NCI-H2196 treated with DMSO at 0.1 percent for 48 hours (cell line): ENCODE results near the gene JPH3.
"Not testable (repeated sequence)": the region's sequence is repeated elsewhere in the genome, so short reads cannot be mapped to it uniquely, and the experiment has no call there.

Source experiments
- DNase-seq: peaks from one replicate; lab custom pipeline; 2025; ENCODE audit not compliant: unreplicated experiment; lab: John Stamatoyannopoulos, UW

The JPH3 gene

DNA sequence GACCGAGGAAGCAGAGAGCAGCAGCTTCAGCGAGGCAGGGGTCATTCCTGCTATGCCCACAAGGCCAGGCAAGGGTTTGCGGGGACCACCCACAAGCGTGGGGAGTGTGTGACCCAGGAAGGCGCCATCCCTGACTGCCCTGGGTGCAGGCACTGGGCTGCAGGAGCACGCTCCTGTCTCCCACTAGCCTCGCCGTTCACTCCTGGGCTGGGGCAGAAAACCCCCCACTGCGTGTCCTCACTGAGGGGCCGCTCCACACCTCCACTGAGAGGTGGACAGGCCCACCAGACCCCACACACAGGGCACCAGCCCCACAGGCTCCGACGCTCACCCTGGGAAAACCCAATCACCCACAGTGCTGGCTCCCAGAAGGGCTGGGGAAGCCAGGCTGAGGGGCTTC, 107.4 kb downstream of the JPH3 start:
- no peak for DNase-seq

- DNase-seq = no peak
These were observed 108.6 kb downstream of the JPH3 start for GRCh38 chr16:87710887-87711286.

- DNase-seq = no peak
These were observed 110.0 kb downstream of the JPH3 start for GRCh38 chr16:87712184-87712762.

DNA sequence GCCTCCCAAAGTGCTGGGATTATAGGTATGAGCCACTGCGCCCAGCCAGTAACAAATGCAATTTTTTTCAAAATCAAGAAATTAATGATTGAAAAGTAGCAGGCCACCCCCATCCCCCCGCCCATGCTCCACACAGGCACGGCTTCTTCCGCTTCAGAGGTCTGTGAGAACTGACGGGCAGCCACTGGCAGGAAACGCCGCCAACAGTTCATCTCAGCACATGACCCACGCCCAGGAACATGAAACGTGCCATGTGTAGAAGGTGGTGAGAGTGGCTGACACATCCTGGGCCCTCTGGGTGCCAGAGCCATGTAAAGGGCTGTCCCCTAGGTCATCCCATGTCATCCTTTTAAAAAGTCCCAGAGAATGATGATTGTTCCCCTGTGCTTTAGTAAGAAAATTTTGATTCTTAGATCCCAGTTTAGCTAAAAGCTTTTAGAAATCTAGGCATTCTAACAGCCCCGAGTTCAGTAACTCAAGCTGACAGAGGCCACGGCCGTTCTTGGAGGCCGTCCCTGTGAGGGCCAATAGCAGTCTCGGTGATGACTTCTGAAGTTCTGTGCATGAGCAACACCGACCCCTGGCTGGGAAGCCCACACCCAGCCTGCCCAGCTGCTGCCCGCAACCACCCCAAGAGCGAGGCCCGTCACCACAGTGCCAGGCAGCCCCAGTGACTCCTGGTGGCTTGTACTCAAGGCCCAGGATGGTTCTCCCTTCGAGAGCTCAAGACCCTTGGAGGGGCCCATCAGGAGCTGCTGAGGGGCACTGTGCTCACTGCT, 111.3 kb downstream of the JPH3 start:
- no peak for DNase-seq

- no peak for DNase-seq
These were observed 112.9 kb downstream of the JPH3 start for GRCh38 chr16:87715231-87715630.

DNA sequence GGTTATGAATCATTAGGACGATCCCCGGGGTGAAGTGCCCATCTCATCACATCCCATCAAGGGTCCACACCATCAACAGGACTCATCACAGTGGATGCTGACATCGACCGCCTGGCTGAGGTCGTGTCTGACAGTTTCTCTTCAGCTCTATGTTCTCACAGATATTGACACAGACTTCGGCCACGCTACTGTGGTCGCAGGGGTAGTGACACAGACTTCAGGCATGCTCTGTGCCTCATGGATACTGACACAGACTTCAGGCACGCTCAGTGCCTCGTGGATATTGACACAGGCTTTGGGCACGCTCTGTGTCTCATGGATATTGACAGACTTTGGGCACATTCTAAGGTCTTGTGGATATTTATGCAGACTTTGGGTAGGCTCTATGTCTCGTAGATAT, 113.3 kb downstream of the JPH3 start:
- no peak for DNase-seq

GRCh38 chr16:87718831-87719230, 116.5 kb downstream of the JPH3 start:
- DNase-seq = not testable (repeated sequence)

GRCh38 chr16:87720446-87720845, 118.1 kb downstream of the JPH3 start:
- DNase-seq = no peak

GRCh38 chr16:87721622-87722585, 119.6 kb downstream of the JPH3 start:
- DNase-seq = no peak

DNA sequence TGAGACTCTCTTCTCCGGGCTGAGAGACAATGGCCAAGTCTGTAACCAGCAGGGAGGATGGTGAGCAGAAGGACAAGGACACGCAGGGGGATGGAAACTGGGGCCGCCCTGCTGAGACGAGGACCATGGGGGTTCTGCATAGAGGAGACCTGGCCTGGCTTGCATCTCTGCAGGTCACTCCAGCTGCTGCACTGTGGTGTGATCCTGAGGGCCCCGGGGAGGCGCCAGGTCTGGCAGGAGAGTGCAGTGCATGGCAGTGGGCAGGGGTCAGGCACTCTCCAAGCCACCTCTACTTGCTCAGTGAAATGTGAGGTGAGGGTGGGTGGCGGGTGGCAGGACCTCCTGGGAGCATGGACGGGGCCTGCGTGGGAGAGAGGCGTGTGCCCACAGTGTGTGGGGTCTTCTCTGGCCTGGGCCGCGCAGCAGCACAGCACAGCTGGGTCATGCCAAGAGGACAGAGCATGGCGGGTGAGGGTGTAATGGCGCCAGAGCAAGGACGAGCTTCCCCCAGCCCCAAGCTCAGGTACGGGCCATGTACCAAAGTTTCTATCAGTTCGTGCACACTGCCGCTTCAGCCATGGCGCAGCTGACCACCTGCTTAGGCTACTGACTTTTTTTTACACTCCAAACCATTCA, 120.4 kb downstream of the JPH3 start:
- no peak for DNase-seq

- DNase-seq = peak; percentile 81
These were observed 120.9 kb downstream of the JPH3 start for GRCh38 chr16:87723226-87723623.

DNA sequence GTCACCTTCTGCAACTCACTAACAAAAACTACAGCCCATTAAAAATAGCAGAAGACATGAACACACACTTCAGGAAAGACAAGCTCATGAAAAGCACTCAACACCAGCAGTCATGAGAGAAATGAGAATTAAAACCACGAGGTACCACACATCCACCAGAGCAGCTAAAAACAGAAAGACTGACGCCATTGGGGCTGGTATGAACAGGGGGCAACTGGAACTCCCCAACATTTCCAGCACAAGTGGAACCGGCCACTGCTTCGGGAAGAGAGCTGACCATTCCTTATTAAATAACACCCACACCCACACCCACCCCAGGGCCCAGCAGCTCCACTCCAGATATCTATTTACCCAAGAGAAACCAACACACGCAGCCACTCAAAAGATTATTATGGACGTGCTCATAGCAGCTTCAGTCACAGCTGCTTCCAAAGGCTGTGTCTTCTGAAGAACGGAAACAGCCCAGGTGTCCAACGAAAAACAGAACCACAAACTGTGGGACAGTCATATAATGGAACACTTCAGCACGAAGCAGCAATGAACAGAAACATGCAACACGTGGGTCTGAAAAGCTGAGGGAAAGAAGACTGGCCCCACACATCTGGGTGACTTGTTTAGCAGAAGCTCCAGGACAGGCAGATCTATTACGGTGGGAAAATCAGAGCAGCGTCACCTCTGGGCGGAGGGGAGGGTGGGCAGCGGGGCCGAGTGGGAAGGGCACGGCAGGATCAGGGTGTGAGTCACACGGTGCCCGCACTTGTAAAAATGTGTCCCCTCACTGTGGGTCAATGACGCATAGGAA, 122.4 kb downstream of the JPH3 start:
- no peak for DNase-seq

DNA sequence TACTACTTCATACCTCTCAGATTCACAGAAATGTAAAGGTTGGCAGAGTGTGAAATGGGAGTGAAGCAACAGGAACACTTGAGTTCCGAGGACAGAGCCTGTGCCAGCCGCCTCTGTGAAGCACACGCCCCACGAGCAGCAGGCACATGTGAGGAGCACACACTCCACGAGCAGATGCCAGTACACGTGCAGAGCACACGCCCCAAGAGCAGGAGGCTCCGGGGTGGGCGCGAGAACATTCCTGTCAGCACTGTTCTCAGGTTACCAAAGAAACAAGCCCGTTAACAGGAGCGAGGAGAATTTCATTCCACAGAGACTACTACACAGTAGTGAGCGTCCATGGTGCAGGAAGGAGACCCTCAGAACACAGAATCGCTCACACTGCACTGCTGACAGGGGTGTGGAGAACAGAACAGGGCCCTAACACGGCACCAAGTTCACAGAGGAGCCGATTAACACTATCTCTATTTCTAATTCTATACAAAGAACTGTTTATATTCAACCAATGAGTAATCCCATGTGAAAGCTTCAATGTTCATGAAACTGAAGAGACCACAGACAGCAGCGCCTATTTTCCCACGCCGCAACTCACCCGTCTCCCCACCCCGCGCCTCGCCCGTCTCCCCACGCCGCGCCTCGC, 123.4 kb downstream of the JPH3 start:
- DNase-seq = no peak

GRCh38 chr16:87726577-87726976, 124.3 kb downstream of the JPH3 start:
- DNase-seq = not testable (repeated sequence)

- DNase-seq = no peak
These were observed 125.0 kb downstream of the JPH3 start for GRCh38 chr16:87727346-87727745.

DNA sequence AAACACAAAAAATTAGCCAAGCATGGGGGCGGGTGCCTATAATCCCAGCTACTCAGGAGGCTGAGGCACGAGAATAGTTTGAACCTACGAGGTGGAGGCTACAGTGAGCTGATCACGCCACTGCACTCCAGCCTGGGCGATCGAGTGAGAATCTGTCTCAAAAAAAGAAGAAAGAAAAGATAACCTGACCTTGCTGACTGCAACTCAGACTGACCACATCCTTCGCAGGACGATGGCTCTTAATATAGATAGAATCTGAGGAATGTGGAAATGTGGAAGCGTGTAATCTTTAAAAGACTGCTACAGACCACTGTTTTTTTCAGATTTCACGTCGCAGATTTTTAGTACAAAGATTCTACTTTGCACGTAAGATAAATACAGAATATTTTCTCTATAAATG, 125.7 kb downstream of the JPH3 start:
- no peak for DNase-seq

DNA sequence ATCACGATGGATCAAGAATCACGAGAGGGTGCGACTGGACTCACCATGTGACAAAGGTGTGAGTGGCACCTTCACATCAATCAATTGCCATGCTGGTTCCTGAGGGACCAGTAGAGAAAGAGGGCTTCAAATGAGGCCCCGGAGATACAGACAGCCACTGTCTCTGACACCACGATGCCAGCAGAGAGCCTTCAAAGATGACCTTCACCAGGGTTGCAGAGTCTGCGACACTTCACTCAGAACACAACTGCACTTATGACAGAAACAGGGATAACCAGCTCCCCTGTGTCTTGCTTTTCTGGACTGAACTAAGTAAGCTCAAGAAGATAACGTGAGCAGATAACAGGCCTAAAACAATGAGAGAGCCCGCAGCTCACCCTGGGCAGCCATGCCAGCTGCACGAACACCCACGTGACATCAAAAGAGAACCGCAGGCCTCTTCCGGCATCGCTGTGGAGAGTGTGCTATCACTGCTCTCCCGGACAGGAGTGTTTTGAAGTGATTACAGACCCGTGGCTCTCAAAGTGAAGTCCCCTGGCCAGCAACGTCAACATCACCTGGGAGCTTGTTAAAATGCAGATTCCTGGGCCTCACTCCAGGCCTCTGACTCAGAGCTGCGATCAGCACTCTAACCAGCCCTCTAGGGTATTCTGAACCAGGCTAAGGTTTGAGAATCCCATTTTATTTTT, 127.1 kb downstream of the JPH3 start:
- DNase-seq = no peak

DNA sequence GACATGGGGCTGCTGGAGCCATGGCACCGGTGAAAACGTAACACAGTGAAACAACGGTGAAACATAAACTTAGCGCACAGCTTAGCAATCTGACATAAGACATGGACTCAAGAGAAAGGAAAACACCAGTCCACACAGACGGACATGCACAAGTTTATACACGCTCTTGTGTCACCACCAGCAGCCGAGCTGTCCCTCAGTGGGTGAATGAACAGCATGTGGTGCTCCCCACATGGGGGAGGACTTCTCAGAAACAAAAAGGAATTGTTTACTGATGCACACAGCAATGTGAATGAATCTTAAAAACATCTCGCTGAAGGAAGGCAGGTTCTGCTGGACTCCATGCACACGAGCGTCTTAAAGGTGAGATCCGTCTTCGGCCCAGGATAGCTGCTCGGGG, 129.3 kb downstream of the JPH3 start:
- no peak for DNase-seq

DNA sequence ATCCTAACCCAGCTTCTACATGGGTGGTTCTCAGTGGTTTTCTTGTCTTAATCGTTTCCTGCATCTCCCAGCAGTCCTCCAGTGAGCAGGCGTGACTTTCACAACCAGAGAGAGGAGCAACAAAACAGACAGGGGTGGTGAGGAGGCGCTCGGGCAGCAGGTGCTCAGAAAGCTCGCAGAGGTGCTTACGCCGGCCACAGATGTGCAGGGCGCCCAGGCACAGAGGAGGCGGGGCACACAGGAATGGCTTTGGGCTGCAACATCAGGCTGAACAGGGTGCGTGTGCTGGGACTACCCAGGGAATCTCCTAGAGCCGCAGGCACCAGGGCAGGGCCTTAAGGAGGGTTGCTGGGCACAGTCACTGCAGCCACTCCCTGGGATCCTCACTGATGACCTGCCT, 130.9 kb downstream of the JPH3 start:
- DNase-seq = no peak
